ENCODE data around the gene ANTXR2. TPM values are rescaled to one million over a fixed set of nuclear protein-coding genes. Genes with fewer than 3 reads are reported as not detected.

ANTXR2 gene
- total RNA-seq, 2 experiments from 2014 or later, result 15.3 to 16.7 TPM

DNA sequence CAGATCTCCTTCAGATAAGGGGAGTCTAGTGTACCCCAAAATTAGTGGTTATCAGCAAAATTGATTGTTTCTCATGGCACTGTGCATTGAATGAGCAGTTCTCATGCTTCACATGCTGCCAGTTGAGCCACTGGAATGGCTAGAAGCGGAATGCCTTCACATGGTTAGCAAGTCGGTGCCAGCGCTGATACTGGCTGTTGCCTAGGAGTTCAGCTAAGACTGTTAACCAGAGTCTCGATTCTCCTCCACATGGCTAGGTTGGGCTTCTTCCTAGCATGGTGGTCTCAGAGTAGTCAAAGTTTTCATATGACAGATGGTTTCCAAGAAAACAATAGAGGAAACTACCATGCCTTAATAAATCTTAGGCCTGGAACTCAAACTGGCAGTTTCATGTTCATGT, 12.2 kb downstream of the ANTXR2 start:
- Histone ChIP-seq H3K36me3 (ENCODE audit: insufficient read depth, low read length) (peaks cover 26% of the 10 kb centered on the region), H3K27me3 (ENCODE audit: control insufficient read depth in 1 of 2, insufficient read depth in 2 of 2, low read length in 2 of 2) (no peaks in the 10 kb centered on the region), H3K27ac (ENCODE audit: low read depth in 1 of 2, low read length in 2 of 2) (no peak overlapping the region), H3K4me3 (ENCODE audit: low read length) (no peak overlapping the region), H3K4me1 (ENCODE audit: insufficient read depth, low read length) (peaks cover 17% of the 10 kb centered on the region), H3K9me3 (ENCODE audit: control insufficient read depth in 1 of 2, insufficient read depth in 1 of 2, low read length in 2 of 2) (no peaks in the 10 kb centered on the region)
- ChIA-PET CTCF (interaction anchor here (0.8 kb wide), 1 partner anchor 38 kb away, joined by 3 read pairs; no protein-coding TSS in a partner anchor), POLR2A (interaction anchor here (3.3 kb wide), 1 partner anchor 12 kb away, joined by 21 read pairs; the partner anchor contains the start of gene ANTXR2)
- DNase-seq (no peak), ATAC-seq (ENCODE audit: poor library complexity) (no peak)
- H3K9me3 Mint-ChIP-seq, result no peaks in the 10 kb centered on the region
- H3K4me1 Mint-ChIP-seq (ENCODE audit: low read depth), result peaks cover 47% of the 10 kb centered on the region
- no peaks in the 10 kb centered on the region for H3K27me3 Mint-ChIP-seq
- no peak overlapping the region for H3K27ac Mint-ChIP-seq
- TF ChIP-seq, protein P1, sequence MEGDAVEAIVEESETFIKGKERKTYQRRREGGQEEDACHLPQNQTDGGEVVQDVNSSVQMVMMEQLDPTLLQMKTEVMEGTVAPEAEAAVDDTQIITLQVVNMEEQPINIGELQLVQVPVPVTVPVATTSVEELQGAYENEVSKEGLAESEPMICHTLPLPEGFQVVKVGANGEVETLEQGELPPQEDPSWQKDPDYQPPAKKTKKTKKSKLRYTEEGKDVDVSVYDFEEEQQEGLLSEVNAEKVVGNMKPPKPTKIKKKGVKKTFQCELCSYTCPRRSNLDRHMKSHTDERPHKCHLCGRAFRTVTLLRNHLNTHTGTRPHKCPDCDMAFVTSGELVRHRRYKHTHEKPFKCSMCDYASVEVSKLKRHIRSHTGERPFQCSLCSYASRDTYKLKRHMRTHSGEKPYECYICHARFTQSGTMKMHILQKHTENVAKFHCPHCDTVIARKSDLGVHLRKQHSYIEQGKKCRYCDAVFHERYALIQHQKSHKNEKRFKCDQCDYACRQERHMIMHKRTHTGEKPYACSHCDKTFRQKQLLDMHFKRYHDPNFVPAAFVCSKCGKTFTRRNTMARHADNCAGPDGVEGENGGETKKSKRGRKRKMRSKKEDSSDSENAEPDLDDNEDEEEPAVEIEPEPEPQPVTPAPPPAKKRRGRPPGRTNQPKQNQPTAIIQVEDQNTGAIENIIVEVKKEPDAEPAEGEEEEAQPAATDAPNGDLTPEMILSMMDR (IDR thresholded peaks at IDR 0.05), result no peak
- intact Hi-C loops (cut with DNase I, micrococcal nuclease), result no loop called here
- H3K36me3 Mint-ChIP-seq (ENCODE audit: low read depth), result peaks cover 56% of the 10 kb centered on the region
- no peak overlapping the region for H3K4me3 Mint-ChIP-seq

DNA sequence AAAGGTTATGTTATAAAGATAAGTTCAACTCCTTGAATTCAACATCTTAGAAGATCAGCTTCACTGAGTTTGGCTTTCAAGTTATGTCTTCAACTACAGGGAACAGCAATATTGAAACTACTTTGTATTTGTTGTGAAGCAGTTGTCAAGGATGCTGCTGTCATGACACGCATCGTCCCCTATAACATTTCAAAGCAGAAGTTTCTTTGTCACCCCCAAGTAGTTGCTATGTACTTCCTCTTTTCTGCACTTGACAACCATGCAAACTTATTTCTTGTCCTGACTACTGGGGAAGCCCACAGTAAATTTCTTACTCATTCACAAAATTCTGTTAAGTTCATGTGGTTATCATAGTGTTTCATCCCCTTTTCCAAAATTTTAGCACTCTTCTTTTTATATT, 14.3 kb downstream of the ANTXR2 start:
- no peaks in the 10 kb centered on the region for H3K27me3 ChIP-seq (ENCODE audit: control insufficient read depth in 1 of 2, insufficient read depth in 2 of 2, low read length in 2 of 2)
- Mint-ChIP-seq H3K36me3 (ENCODE audit: low read depth) (peaks cover 55% of the 10 kb centered on the region), H3K9me3 (no peaks in the 10 kb centered on the region), H3K27me3 (no peaks in the 10 kb centered on the region), H3K27ac (peak overlapping the region; percentile 93), H3K4me1 (ENCODE audit: low read depth) (peaks cover 45% of the 10 kb centered on the region), H3K4me3 (peak overlapping the region; percentile 82)
- ATAC-seq (ENCODE audit: poor library complexity) (peak; percentile 90), DNase-seq (peak in 8 of 14 experiments; percentile 16 to 93 (median 38))
- no peaks in the 10 kb centered on the region for H3K9me3 ChIP-seq (ENCODE audit: control insufficient read depth in 1 of 2, insufficient read depth in 1 of 2, low read length in 2 of 2)
- peak overlapping the region; percentile 19 for H3K4me3 ChIP-seq (ENCODE audit: low read length)
- peak overlapping the region; percentile 81 to 93 for H3K27ac ChIP-seq (ENCODE audit: low read depth in 1 of 2, low read length in 2 of 2)
- ChIA-PET CTCF (interaction anchor here (1.0 to 1.2 kb wide), 5 partner anchors 14 to 143 kb away, joined by 3 to 4 read pairs (median 3); partner anchors contain the start of gene ANTXR2), POLR2A (interaction anchor here (0.7 to 3.3 kb wide), 6 partner anchors 11 to 1436 kb away, joined by 3 to 21 read pairs (median 4); partner anchors contain the start of gene ANTXR2)
- intact Hi-C loops (cut with DNase I, micrococcal nuclease), result loop anchor here in 1 of 2 experiments (1.0 to 2.0 kb wide), 3 partner anchors 15 to 126 kb away; partner anchors contain the start of gene ANTXR2
- H3K36me3 ChIP-seq (ENCODE audit: insufficient read depth, low read length), result peaks cover 29% of the 10 kb centered on the region
- TF ChIP-seq, protein P1 (IDR thresholded peaks at IDR 0.05), result no peak
- peaks cover 13% of the 10 kb centered on the region for H3K4me1 ChIP-seq (ENCODE audit: insufficient read depth, low read length)

DNA sequence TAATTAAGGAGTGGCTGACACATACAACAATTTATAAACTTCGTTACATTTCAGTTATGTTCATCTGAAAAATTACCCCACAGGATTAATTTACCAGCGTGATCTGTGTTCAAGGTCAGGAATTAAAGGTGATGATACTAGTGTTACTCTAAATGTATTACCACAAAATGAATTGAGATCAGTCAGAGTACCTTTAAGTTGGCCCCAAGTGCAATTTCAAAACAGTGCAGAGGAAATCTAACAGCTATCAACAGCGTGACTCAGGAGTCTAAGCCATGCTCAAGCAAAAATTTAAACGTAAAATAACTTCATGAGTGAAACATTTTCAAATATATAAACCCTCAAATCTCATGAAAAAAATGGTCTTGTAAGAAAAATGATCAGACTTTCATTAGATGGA, 18.7 kb downstream of the ANTXR2 start:
- Histone ChIP-seq H3K9me3 (ENCODE audit: control insufficient read depth in 1 of 2, insufficient read depth in 1 of 2, low read length in 2 of 2) (no peaks in the 10 kb centered on the region), H3K4me1 (ENCODE audit: insufficient read depth, low read length) (peaks cover 10% of the 10 kb centered on the region), H3K27ac (ENCODE audit: low read depth in 1 of 2, low read length in 2 of 2) (no peak overlapping the region), H3K27me3 (ENCODE audit: control insufficient read depth in 1 of 2, insufficient read depth in 2 of 2, low read length in 2 of 2) (no peaks in the 10 kb centered on the region), H3K4me3 (ENCODE audit: low read length) (no peak overlapping the region), H3K36me3 (ENCODE audit: insufficient read depth, low read length) (peaks cover 58% of the 10 kb centered on the region)
- ATAC-seq (ENCODE audit: poor library complexity) (no peak), DNase-seq (no peak)
- ChIA-PET CTCF (no interaction called here), POLR2A (no interaction called here)
- H3K9me3 Mint-ChIP-seq, result no peaks in the 10 kb centered on the region
- intact Hi-C loops (cut with DNase I, micrococcal nuclease), result no loop called here
- no peak overlapping the region for H3K27ac Mint-ChIP-seq
- no peak overlapping the region for H3K4me3 Mint-ChIP-seq
- H3K4me1 Mint-ChIP-seq (ENCODE audit: low read depth), result peaks cover 41% of the 10 kb centered on the region
- H3K27me3 Mint-ChIP-seq, result no peaks in the 10 kb centered on the region
- H3K36me3 Mint-ChIP-seq (ENCODE audit: low read depth), result peaks cover 79% of the 10 kb centered on the region
- TF ChIP-seq, protein P1 (IDR thresholded peaks at IDR 0.05), result no peak

Data from CD4-positive, alpha-beta T cell (primary cell).